ENCODE results near the gene CXCL1. TPM values are rescaled to one million over a fixed set of nuclear protein-coding genes. Genes with fewer than 3 reads are reported as not detected.

Gene CXCL1
- total RNA-seq, 1 experiment from 2014 or later, result 0.85 TPM

- DNase-seq (ENCODE audit: low spot score), result no peak
- no peak overlapping the region for H3K27ac Mint-ChIP-seq
- H3K4me1 Mint-ChIP-seq, result peaks cover 15% of the 10 kb centered on the region
- H3K9me3 Mint-ChIP-seq, result no peaks in the 10 kb centered on the region
- no peaks in the 10 kb centered on the region for H3K36me3 Mint-ChIP-seq
- H3K27me3 Mint-ChIP-seq (ENCODE audit: low read depth), result peaks cover 18% of the 10 kb centered on the region
- no peak for TF ChIP-seq SMAD3 (CRISPR knock-in tag; IDR thresholded peaks at IDR 0.05; ENCODE audit: borderline replicate concordance)
- TF ChIP-seq JUN (CRISPR knock-in tag; IDR thresholded peaks at IDR 0.05), result no peak
- no peak for TF ChIP-seq FOXP4 (CRISPR knock-in tag; IDR thresholded peaks at IDR 0.05)
- TF ChIP-seq OVOL2 (CRISPR knock-in tag; IDR thresholded peaks at IDR 0.05; ENCODE audit: borderline replicate concordance), result no peak
- TF ChIP-seq CBFB (CRISPR knock-in tag; IDR thresholded peaks at IDR 0.05; ENCODE audit: low read depth), result no peak
- no peak for TF ChIP-seq E2F1 (CRISPR knock-in tag; IDR thresholded peaks at IDR 0.05)
- no peak for TF ChIP-seq ZNF396 (CRISPR knock-in tag; IDR thresholded peaks at IDR 0.05; ENCODE audit: borderline replicate concordance)
- no peak for TF ChIP-seq TP53 (CRISPR knock-in tag; IDR thresholded peaks at IDR 0.05)
- no peak for TF ChIP-seq ZNF263 (CRISPR knock-in tag; IDR thresholded peaks at IDR 0.05; ENCODE audit: low read depth)
- TF ChIP-seq ZNF219 (CRISPR knock-in tag; IDR thresholded peaks at IDR 0.05; ENCODE audit: borderline replicate concordance), result no peak
- no peak for TF ChIP-seq AR (CRISPR knock-in tag; IDR thresholded peaks at IDR 0.05)
- no peak for TF ChIP-seq CTCF (IDR thresholded peaks at IDR 0.05)
- TF ChIP-seq NR3C1 (CRISPR knock-in tag; conservative IDR thresholded peaks at IDR 0.05; ENCODE audit: low read depth), result no peak
- no peak for TF ChIP-seq IRF1 (CRISPR knock-in tag; IDR thresholded peaks at IDR 0.05)
- TF ChIP-seq TEAD1 (CRISPR knock-in tag; IDR thresholded peaks at IDR 0.05), result no peak
- TF ChIP-seq MXD4 (CRISPR knock-in tag; IDR thresholded peaks at IDR 0.05; ENCODE audit: borderline replicate concordance), result no peak
- no peak for TF ChIP-seq NR2C2 (CRISPR knock-in tag; IDR thresholded peaks at IDR 0.05)
- TF ChIP-seq ZNF425 (CRISPR knock-in tag; conservative IDR thresholded peaks at IDR 0.05), result no peak
- no peak for TF ChIP-seq ZMAT4 (CRISPR knock-in tag; IDR thresholded peaks at IDR 0.05)
- TF ChIP-seq E2F4 (CRISPR knock-in tag; IDR thresholded peaks at IDR 0.05; ENCODE audit: borderline replicate concordance, low read depth), result no peak
- POLR2A ChIA-PET, result no interaction called here
- CTCF ChIA-PET, result interaction anchor here (0.6 to 1.1 kb wide), 2 partner anchors 12 to 333 kb away, joined by 3 read pairs; no protein-coding TSS in a partner anchor
- H3K4me3 Mint-ChIP-seq, result no peak overlapping the region
- ATAC-seq, result no peak
Measured at GRCh38 chr4:73856518-73856917, 12.7 kb upstream of the CXCL1 start.

Data from WTC11 (cell line).